RPMI8226 (cell line): Measurements from ENCODE around the gene CCL8.
A peak's percentile ranks its signal among the peaks of the same experiment; 100 is the strongest.

ENCODE experiments used
- DNase-seq: peaks from one replicate; pipeline ENCODE4 v3.0.0-alpha.2; 2015

The CCL8 gene

DNA sequence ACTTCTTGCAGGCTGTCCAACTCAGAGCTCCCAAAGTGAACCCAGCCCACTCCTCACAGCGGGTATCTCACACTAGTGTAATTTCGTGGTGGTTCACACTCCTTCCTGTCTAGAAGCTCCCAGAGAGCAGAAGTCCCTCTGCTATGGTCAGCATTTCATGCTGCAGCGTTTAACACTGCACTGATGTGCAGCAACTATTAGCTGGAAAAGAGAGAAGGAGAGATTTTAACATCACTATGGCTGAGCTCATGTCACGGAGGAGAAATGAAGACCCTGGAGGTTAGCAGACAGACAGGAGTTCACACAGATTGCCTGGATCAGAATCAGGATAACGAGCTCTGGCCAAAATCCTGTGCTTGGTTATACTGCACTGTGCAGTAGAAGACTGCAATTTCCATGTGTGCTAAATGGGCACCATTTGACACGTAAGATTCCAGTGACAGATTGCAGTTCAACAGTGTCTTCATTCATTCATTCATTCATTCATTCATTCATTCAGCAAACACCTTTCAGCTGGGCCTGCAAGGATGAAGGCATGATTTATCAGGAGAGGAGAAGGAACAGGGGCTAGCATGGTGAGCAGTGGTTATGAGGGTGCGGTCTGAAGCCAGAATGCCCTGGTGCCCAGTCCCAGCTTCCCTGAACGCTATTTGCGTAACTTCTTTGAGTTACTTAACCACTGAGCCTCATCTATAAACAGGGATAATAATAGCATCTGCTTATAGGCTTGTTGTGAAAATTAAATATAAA is 49.1 kb downstream of the CCL8 start:
- no peak for DNase-seq

DNA sequence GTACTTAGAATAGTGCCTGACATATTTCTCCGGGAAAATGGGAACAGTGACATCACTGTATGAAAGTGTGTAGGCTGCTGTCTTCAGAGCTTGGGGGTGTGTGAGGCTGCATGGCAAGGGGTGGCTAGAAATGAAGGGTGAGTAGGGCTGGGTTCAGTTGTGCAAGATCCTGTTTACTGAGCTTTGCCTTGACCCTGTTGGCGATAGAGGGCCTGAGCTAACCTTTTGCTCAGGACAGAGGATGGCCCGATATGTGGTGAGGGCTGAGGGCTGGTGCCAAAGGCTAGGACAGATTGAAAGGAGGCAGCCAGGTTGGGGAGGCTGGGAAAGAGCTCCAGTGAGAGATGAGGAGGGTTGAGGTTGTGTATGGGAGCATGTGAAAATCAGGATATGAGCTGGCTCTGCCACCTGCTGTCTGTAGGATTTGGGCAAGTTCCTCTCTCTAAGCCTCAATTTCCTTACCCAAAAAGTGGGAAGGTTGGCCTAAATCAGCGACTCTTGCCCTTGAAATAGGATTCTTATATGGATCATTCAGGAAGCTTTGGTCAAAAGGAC is 49.8 kb downstream of the CCL8 start:
- DNase-seq = no peak

DNA sequence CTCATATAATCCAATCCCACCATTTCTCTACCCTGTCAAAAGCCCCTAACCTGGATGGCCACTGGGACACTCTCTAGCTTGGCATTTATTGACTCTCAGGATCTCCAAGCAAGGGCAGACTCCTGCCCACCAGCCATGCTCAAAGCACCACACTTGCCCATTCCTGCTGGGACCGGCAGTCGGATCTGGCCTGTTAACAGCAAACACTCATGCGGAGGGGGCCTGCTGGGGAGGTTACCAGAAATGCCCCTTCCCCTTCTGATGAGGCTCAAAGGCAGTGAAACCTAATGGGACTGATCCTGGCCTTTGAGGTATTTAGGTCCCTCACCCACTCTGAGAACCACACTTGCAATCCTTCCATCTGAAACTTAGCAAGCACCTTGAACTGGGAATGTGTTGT is 50.3 kb downstream of the CCL8 start:
- no peak for DNase-seq

DNA sequence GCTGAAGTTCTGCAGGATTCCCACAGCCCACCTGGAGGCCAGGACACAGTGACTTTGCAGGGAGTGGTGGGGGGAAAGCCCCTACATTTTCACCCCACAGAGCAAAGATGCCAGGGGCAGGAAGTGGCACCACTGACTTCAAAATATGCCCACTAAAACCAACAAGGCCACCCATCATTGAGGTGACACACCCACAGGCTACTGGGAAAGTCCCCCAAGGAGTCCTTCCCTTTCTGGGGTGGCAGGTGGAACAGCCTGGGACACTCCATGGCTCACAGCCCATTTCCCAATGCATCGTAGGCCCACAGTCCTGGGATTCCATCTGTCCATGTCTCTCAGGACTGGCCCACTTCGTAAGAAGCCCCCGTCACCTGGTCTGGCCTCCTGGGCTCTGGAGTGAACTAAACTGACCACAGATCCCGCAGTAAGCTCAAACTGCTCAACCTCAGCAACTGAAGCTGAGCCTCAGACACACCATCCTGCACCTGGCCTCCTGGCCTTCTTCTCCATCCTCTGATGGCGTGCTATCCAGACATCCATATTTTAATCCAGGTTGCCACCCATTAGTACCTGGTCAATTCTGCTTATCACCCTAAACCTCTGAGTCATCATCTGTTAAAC is 51.3 kb downstream of the CCL8 start:
- peak; percentile 75 for DNase-seq

DNA sequence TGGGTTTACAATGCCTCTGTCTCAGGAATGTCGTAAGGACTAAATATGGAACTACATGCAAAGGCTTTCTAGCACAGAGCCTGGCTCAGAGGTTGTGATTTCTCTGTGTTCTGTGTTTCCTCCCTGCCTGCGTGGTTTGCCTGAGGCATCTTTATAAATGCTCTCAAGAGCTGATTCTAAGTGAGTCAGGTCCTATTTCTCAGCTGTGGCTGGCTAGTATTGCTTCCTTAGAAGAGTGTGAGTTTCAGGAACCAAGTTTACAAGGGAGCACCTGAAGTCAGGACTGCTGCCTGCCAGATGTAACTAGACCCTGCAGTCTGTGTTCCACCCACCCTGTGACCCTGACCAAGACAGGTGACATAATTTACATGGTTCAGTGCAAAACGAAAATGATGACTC is 51.8 kb downstream of the CCL8 start:
- DNase-seq = peak; percentile 86
